K562 (cell line): Measurements from ENCODE around the gene LAPTM5. TPM values are rescaled to one million over a fixed set of nuclear protein-coding genes. Genes with fewer than 3 reads are reported as not detected.

Experiments
- COPS2 ChIP-seq: fragments of 450-650 bp; conservative IDR thresholded peaks from 2 replicates; pipeline ENCODE4 v1.6.1; 2016; ENCODE audit warnings: mild to moderate bottlenecking, moderate library complexity
- ELF1 ChIP-seq: fragments of 200-800 bp; sonication (Bioruptor generic); IDR thresholded peaks from 2 replicates; pipeline ENCODE4 v1.6.1; 2016; ENCODE audit warnings: missing genetic modification characterization, missing compliant biosample characterization
- EP400 ChIP-seq: fragments of 450-650 bp; IDR thresholded peaks from 2 replicates; pipeline ENCODE4 v1.6.1; 2017; ENCODE audit warnings: antibody characterized with exemption, mild to moderate bottlenecking, moderate library complexity
- ESRRA ChIP-seq: fragments of 450-650 bp; IDR thresholded peaks from 2 replicates; pipeline ENCODE4 v1.6.1; 2014; ENCODE audit warnings: low read depth, mild to moderate bottlenecking, moderate library complexity, borderline replicate concordance
- FOXK2 ChIP-seq, 2 experiments: fragments of 450-650 bp; IDR thresholded peaks in 1 of 2; conservative IDR thresholded peaks in 1 of 2; 2 replicates each; pipeline ENCODE4 v1.6.1; 2016; ENCODE audit warnings: low read depth in 2 of 2, mild to moderate bottlenecking in 1 of 2
- GATAD2B ChIP-seq: fragments of 450-650 bp; IDR thresholded peaks from 2 replicates; pipeline ENCODE4 v1.6.1; 2017; ENCODE audit warnings: mild to moderate bottlenecking, borderline replicate concordance
- HDAC6 ChIP-seq: IDR thresholded peaks from 2 replicates; pipeline ENCODE4 v1.6.1; 2012; ENCODE audit warnings: low read depth, mild to moderate bottlenecking, control low read depth, inconsistent platforms, low read length, moderate library complexity
- HMG20A ChIP-seq: fragments of 450-650 bp; formaldehyde crosslinking; conservative IDR thresholded peaks from 2 replicates; pipeline ENCODE4 v1.4.0; 2020; ENCODE audit warnings: mild to moderate bottlenecking, mixed read lengths
- HNRNPH1 ChIP-seq: fragments of 200-400 bp; formaldehyde crosslinking; optimal IDR thresholded peaks from 2 replicates; pipeline ENCODE3; 2017; ENCODE audit warnings: low read depth, mild to moderate bottlenecking, low read length, moderate library complexity
- MBD2 ChIP-seq: sonication (generic); IDR thresholded peaks from 2 replicates; pipeline ENCODE4 v1.6.1; 2016; ENCODE audit warnings: low read depth, borderline replicate concordance
- MEF2A ChIP-seq: IDR thresholded peaks from 2 replicates; pipeline ENCODE4 v1.6.1; 2011; ENCODE audit warnings: low read depth, mild to moderate bottlenecking, low read length, moderate library complexity; ENCODE audit not compliant: control insufficient read depth
- NCOA2 ChIP-seq, 2 experiments: fragments of 450-650 bp; IDR thresholded peaks; 2 replicates each; pipeline ENCODE4 v1.6.1; 2018; ENCODE audit warnings: mild to moderate bottlenecking in 2 of 2, moderate library complexity in 1 of 2; ENCODE audit not compliant: partially characterized antibody in 2 of 2
- NFIC ChIP-seq: fragments of 450-650 bp; IDR thresholded peaks from 2 replicates; pipeline ENCODE4 v1.6.1; 2017; ENCODE audit warnings: mild to moderate bottlenecking, inconsistent platforms
- RBM22 ChIP-seq: fragments of 200-400 bp; formaldehyde crosslinking; IDR thresholded peaks from 2 replicates; pipeline ENCODE4 v1.6.1; 2018; ENCODE audit warnings: low read length, low read depth; ENCODE audit not compliant: poor library complexity, severe bottlenecking
- RCOR1 ChIP-seq, 2 experiments: IDR thresholded peaks; 2 replicates each; pipeline ENCODE4 v1.6.1; 2012; ENCODE audit warnings: low read depth in 2 of 2, low read length in 2 of 2, borderline replicate concordance in 1 of 2, improper control_type of control experiment in 1 of 2
- STAT5B ChIP-seq: fragments of 250-450 bp; sonication (Bioruptor Pico); IDR thresholded peaks from 2 replicates; pipeline ENCODE4 v1.8.0; 2021; ENCODE audit warnings: mild to moderate bottlenecking, inconsistent platforms
- TARDBP ChIP-seq: fragments of 450-650 bp; IDR thresholded peaks from 2 replicates; pipeline ENCODE4 v1.6.1; 2016
- U2AF2 ChIP-seq: fragments of 200-400 bp; formaldehyde crosslinking; optimal IDR thresholded peaks from 2 replicates; pipeline ENCODE3; 2017; ENCODE audit warnings: low read depth, mild to moderate bottlenecking, low read length
- ZC3H4 ChIP-seq: sonication (generic); formaldehyde crosslinking; IDR thresholded peaks from 2 replicates; pipeline ENCODE4 v1.9.0; 2021; ENCODE audit warnings: missing genetic modification reagents, borderline replicate concordance
- ZFP1 ChIP-seq: fragments of 450-650 bp; formaldehyde crosslinking; IDR thresholded peaks from 2 replicates; pipeline ENCODE4 v1.4.0; 2020; ENCODE audit warnings: mild to moderate bottlenecking, mixed read lengths
- ZKSCAN8 ChIP-seq: fragments of 200-800 bp; sonication (Bioruptor generic); IDR thresholded peaks from 2 replicates; pipeline ENCODE4 v1.6.1; 2016; ENCODE audit warnings: missing genetic modification characterization, missing compliant biosample characterization
- polyA plus RNA-seq, 8 experiments: library from polyadenylated mRNA; depleted of rRNA in 4 of 8; stranded (reverse) in 5 of 8; unstranded in 3 of 8; fragments of >200 nt; fragmentation: Nextera tagmentation in 2 of 8; fragmentation: Illumina TruSeq in 1 of 8; extraction: Ambion mirVana in 2 of 8; extraction: Trizol in 1 of 8; gene quantifications; 2 replicates each; pipeline versions ENCODE4 v1.2.1 to v1.2.3, GENCODE V29; 2011 to 2014; ENCODE audit warnings: inconsistent platforms in 1 of 8, missing spikeins in 1 of 8
- total RNA-seq, 7 experiments: library from RNA; depleted of rRNA in 6 of 7; stranded (reverse); fragments of >200 nt in 6 of 7; fragmentation: Illumina TruSeq in 2 of 7; extraction: Trizol in 2 of 7; gene quantifications; 2 replicates each; pipeline versions ENCODE4 v1.2.1 to v1.2.3, GENCODE V29; 2011 to 2021; ENCODE audit warnings: low replicate concordance in 1 of 7
- TF ChIP-seq, protein P1 (sequence below): sonication (generic); formaldehyde crosslinking; IDR thresholded peaks from 2 replicates; pipeline ENCODE4 v1.8.1; 2023; ENCODE audit warnings: mild to moderate bottlenecking, missing genetic modification reagents, moderate library complexity
- TF ChIP-seq, protein P2 (sequence below): fragments of 450-650 bp; formaldehyde crosslinking; IDR thresholded peaks from 2 replicates; pipeline ENCODE4 v1.4.0; 2020; ENCODE audit warnings: mild to moderate bottlenecking, moderate library complexity
- TF ChIP-seq, protein P3 (sequence below): fragments of 450-650 bp; IDR thresholded peaks from 2 replicates; pipeline ENCODE4 v1.7.0; 2016; ENCODE audit warnings: borderline replicate concordance
- TF ChIP-seq, protein P4 (sequence below): fragments of 450-650 bp; formaldehyde crosslinking; IDR thresholded peaks from 2 replicates; pipeline ENCODE4 v1.4.0; 2020; ENCODE audit warnings: mild to moderate bottlenecking

LAPTM5 gene
- total and polyA plus RNA-seq, 9 of the 15 experiments (the other 6 are each of a cell fraction or from before 2014, with no cell fraction given) = 2.4 to 47.3 (median 20.3) TPM

DNA sequence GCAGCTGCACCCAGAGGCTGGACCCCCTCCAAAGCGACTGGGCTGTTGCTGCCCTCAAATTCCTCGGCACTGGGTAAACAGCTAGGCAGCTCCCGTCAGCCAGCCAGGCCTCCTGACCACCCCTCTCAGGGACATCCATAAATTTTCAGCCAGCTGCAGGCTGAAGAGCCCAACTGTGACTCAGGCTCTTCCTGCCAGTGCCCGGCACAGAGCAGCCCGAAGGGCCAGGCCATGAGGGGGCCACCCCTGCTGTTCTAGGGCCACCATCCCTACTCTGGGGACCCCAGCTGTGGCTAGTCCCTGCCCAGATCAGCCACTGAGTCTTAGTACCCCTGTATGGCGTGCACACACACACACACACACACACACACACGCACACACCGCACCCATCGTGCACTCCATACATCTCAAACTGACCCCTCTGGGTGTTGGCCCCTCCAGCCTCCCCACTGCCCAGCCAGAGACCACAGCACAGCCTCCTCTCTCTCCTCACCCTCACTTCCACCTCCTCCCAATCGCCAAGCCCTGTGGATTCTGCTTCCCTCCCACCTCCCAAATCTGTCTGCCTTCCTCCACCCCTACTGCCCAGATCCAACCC, 6.2 kb upstream of the LAPTM5 start (continued):
- TF ChIP-seq, protein P1, sequence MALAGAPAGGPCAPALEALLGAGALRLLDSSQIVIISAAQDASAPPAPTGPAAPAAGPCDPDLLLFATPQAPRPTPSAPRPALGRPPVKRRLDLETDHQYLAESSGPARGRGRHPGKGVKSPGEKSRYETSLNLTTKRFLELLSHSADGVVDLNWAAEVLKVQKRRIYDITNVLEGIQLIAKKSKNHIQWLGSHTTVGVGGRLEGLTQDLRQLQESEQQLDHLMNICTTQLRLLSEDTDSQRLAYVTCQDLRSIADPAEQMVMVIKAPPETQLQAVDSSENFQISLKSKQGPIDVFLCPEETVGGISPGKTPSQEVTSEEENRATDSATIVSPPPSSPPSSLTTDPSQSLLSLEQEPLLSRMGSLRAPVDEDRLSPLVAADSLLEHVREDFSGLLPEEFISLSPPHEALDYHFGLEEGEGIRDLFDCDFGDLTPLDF (CRISPR knock-in tag) = no peak
- TF ChIP-seq ZFP1 (CRISPR knock-in tag) = 0 out of 2 replicates have a peak, but pooled peaks have one; percentile 35
- no peak for TF ChIP-seq RCOR1 (IDR thresholded peaks at IDR 0.05; ENCODE audit: borderline replicate concordance in 1 of 2, low read depth in 2 of 2, low read length in 2 of 2)
- TF ChIP-seq, protein P2, sequence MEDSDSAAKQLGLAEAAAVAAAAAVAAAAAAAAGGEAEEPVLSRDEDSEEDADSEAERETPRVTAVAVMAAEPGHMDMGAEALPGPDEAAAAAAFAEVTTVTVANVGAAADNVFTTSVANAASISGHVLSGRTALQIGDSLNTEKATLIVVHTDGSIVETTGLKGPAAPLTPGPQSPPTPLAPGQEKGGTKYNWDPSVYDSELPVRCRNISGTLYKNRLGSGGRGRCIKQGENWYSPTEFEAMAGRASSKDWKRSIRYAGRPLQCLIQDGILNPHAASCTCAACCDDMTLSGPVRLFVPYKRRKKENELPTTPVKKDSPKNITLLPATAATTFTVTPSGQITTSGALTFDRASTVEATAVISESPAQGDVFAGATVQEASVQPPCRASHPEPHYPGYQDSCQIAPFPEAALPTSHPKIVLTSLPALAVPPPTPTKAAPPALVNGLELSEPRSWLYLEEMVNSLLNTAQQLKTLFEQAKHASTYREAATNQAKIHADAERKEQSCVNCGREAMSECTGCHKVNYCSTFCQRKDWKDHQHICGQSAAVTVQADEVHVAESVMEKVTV (CRISPR knock-in tag) = no peak
- no peak for TF ChIP-seq HNRNPH1
- no peak for TF ChIP-seq U2AF2
- TF ChIP-seq, protein P3, sequence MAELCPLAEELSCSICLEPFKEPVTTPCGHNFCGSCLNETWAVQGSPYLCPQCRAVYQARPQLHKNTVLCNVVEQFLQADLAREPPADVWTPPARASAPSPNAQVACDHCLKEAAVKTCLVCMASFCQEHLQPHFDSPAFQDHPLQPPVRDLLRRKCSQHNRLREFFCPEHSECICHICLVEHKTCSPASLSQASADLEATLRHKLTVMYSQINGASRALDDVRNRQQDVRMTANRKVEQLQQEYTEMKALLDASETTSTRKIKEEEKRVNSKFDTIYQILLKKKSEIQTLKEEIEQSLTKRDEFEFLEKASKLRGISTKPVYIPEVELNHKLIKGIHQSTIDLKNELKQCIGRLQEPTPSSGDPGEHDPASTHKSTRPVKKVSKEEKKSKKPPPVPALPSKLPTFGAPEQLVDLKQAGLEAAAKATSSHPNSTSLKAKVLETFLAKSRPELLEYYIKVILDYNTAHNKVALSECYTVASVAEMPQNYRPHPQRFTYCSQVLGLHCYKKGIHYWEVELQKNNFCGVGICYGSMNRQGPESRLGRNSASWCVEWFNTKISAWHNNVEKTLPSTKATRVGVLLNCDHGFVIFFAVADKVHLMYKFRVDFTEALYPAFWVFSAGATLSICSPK = no peak
- no peak for TF ChIP-seq RBM22
- no peak for TF ChIP-seq GATAD2B
- TF ChIP-seq COPS2 = no peak
- TF ChIP-seq ZC3H4 (CRISPR knock-in tag) = no peak
- TF ChIP-seq HMG20A = no peak
- TF ChIP-seq STAT5B = no peak
- TF ChIP-seq HDAC6 = no peak
- TF ChIP-seq ZKSCAN8 (CRISPR knock-in tag) = 0 out of 2 replicates have a peak, but pooled peaks have one; percentile 49
- TF ChIP-seq TARDBP = no peak
- no peak for TF ChIP-seq MBD2
- no peak for TF ChIP-seq NCOA2 (IDR thresholded peaks at IDR 0.05; ENCODE audit: partially characterized antibody in 2 of 2)
- TF ChIP-seq NFIC = no peak
- no peak for TF ChIP-seq FOXK2 (conservative IDR thresholded peaks at IDR 0.05 in 1 of 2, IDR thresholded peaks at IDR 0.05 in 1 of 2; ENCODE audit: low read depth in 2 of 2)
- TF ChIP-seq ESRRA = no peak
- TF ChIP-seq, protein P4, sequence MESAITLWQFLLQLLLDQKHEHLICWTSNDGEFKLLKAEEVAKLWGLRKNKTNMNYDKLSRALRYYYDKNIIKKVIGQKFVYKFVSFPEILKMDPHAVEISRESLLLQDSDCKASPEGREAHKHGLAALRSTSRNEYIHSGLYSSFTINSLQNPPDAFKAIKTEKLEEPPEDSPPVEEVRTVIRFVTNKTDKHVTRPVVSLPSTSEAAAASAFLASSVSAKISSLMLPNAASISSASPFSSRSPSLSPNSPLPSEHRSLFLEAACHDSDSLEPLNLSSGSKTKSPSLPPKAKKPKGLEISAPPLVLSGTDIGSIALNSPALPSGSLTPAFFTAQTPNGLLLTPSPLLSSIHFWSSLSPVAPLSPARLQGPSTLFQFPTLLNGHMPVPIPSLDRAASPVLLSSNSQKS (CRISPR knock-in tag) = no peak
- no peak for TF ChIP-seq ELF1 (tag)
- TF ChIP-seq EP400 = no peak
- TF ChIP-seq MEF2A = no peak
